Measurements from ENCODE around the gene MRPS35.

The MRPS35 gene

GRCh38 chr12:27772328-27773049 is 61.9 kb downstream of the MRPS35 start:
- no peak for DNase-seq (ENCODE audit: low read depth, low spot score)

- DNase-seq (ENCODE audit: low read depth, low spot score), result no peak
These were observed 66.5 kb downstream of the MRPS35 start for GRCh38 chr12:27777141-27777540.

GRCh38 chr12:27778206-27778605 is 67.6 kb downstream of the MRPS35 start:
- DNase-seq (ENCODE audit: low read depth, low spot score), result no peak

GRCh38 chr12:27779416-27779919 is 68.8 kb downstream of the MRPS35 start:
- DNase-seq (ENCODE audit: low read depth, low spot score), result no peak

GRCh38 chr12:27779920-27780611 is 69.4 kb downstream of the MRPS35 start, which contains the start of the genes KLHL42 and MANSC4:
KLHL42 (plus strand) TSS chr12:27780233; CDS start chr12:27780331, 98 bp downstream.
MANSC4 (minus strand) TSS chr12:27780236; CDS start chr12:27771276, 8,960 bp downstream.
- DNase-seq (ENCODE audit: low read depth, low spot score), result no peak

GRCh38 chr12:27780612-27781408 is 70.2 kb downstream of the MRPS35 start:
- no peak for DNase-seq (ENCODE audit: low read depth, low spot score)

- no peak for DNase-seq (ENCODE audit: low read depth, low spot score)
These were observed 71.0 kb downstream of the MRPS35 start for GRCh38 chr12:27781680-27782079.

- DNase-seq (ENCODE audit: low read depth, low spot score), result no peak
These were observed 71.8 kb downstream of the MRPS35 start for GRCh38 chr12:27782481-27782880.

GRCh38 chr12:27785882-27786570 is 75.4 kb downstream of the MRPS35 start:
- DNase-seq (ENCODE audit: low read depth, low spot score), result no peak

GRCh38 chr12:27787559-27787958 is 76.9 kb downstream of the MRPS35 start:
- DNase-seq (ENCODE audit: low read depth, low spot score), result no peak

GRCh38 chr12:27790179-27790578 is 79.5 kb downstream of the MRPS35 start:
- no peak for DNase-seq (ENCODE audit: low read depth, low spot score)

GRCh38 chr12:27794818-27795584 is 84.4 kb downstream of the MRPS35 start:
- DNase-seq (ENCODE audit: low read depth, low spot score), result no peak

- no peak for DNase-seq (ENCODE audit: low read depth, low spot score)
These were observed 85.5 kb downstream of the MRPS35 start for GRCh38 chr12:27796128-27796527.

- no peak for DNase-seq (ENCODE audit: low read depth, low spot score)
These were observed 86.8 kb downstream of the MRPS35 start for GRCh38 chr12:27797301-27798025.

GRCh38 chr12:27800819-27801218 is 90.2 kb downstream of the MRPS35 start:
- no peak for DNase-seq (ENCODE audit: low read depth, low spot score)

GRCh38 chr12:27801630-27802029 is 91.0 kb downstream of the MRPS35 start:
- no peak for DNase-seq (ENCODE audit: low read depth, low spot score)

- DNase-seq (ENCODE audit: low read depth, low spot score), result no peak
These were observed 91.9 kb downstream of the MRPS35 start for GRCh38 chr12:27802511-27802910.

GRCh38 chr12:27802936-27803335 is 92.3 kb downstream of the MRPS35 start:
- DNase-seq (ENCODE audit: low read depth, low spot score), result no peak

GRCh38 chr12:27805238-27805637 is 94.6 kb downstream of the MRPS35 start:
- no peak for DNase-seq (ENCODE audit: low read depth, low spot score)
